DMS53 treated with DMSO at 0.1 percent for 48 hours (cell line): ENCODE data around the gene STARD3NL.

Experiments used
- DNase-seq: peaks from one replicate; lab custom pipeline; 2025; ENCODE audit not compliant: unreplicated experiment; lab: John Stamatoyannopoulos, UW

Gene STARD3NL

GRCh38 chr7:38182450-38182849, 4.4 kb downstream of the STARD3NL start:
- DNase-seq = no peak

DNA sequence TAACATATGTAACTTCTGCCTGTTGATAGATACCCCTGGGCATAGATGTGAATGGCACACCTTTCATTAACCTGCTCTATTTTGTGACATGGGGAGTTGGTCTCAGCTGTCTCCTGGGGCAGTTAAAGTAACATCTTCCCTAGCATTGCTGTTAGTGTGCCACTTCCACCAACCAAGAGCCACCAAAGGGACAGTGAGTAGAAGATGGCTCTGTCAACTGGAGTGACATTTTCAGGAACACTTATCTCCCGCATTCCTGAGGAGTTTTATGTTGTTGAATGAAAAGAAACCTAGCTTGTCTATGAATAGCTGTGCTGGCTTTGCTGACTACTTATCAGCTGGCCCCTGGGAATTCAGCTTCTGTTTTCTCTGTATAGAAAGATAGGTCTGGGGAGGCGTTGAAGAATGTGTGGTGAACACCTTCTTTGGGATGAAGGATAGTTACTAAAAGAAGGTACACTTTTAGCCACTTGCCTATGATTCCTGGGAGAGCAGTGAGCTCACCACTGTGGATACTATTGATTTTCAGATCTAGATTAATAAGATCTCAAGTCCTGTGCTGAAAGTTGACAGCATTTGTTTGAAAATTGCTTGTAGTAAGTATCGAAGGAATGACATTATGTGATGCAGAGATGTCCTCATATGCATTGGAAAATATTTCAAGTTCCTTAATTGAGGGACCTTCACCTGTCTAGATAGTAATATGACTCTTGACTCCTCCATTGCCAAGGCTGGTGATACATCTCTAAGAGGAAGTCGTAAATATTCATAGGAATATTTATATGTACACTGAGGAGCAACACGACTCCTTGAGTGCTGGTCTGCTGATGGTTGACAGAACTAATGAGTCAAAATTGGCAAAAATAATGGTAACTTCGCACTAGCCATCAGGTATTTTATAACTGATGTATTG, 7.6 kb downstream of the STARD3NL start:
- no peak for DNase-seq

DNA sequence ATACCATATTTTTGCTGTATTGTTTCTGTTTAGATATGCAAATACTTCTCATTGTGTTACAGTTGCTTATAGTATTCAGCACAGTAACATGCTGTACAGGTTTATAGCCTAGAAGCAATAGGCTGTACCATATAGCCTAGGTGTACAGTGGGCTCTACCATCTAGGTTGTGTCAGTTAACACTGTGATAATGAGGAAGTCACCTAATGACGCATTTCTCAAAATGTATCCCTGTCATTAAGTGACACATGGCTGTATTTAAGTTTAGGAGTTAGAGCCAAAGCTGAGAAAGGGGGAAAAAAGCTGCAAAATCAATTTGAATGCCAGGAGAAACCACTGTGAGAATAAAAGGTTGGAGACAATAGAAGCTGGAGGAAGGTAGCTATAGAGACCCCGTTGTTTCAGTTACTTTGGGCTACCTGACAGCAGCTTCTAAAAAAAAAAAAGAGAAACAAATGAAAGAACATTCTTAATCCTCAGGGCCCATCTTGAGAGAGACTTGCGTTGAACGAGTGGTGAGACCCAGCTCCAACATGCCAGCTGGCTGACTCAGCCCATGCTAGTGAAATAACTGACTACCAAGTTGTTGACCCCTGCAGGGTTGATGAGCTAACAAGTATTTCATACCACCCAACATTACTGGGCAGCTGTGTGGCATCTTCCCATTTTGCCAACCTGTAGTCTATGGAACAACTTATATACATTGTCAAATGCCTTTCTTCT, 8.7 kb downstream of the STARD3NL start:
- no peak for DNase-seq

DNA sequence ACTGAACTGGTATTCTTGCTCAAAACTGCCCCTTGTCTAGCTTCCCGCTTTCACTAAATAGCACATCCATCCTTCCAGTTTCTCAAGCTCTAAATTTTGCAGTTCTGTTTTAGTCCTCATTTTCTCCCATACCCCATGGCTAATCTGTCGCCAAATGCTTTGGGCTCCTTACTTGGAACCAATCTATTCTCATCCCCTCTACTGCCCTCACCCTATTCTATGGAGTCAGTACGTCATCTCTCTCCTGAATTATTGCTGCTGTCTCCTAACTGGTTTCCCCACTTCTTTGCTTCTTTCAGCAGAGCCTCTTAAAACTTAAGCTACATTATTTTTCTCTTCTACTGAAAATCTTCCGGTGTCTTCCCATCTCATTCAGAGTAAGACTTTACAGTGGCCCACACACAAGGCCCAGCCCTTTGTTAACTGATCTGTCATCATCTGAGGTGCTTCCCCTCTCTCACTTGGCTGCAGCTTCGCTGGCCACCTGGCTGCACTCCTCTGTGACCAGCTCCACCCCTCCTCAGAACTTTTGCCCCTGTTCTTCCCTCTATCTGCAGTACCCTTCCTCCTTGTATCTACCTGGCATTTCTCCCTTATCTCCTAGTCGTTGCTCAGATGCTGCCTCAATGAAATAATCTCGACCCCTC, 9.9 kb downstream of the STARD3NL start:
- no peak for DNase-seq

GRCh38 chr7:38189231-38189938, 11.3 kb downstream of the STARD3NL start:
- no peak for DNase-seq

DNA sequence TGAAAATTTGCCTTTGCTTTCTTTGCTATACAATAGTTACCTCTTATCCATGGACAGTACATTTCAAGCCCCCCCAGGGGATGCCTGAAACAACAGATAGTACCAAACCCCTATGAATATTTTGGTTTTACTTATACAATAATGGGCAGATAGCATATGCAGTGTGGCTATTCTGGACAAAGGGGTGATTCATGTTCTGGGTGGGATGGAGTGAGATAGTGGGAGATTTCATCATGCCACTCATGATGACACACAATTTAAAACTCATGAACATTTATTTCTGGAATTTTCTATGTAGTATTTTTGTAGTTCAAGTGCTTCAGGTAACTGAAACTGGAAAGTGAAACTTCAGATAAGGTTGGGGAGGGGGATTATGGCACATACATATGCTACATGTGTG, 12.0 kb downstream of the STARD3NL start:
- no peak for DNase-seq

DNA sequence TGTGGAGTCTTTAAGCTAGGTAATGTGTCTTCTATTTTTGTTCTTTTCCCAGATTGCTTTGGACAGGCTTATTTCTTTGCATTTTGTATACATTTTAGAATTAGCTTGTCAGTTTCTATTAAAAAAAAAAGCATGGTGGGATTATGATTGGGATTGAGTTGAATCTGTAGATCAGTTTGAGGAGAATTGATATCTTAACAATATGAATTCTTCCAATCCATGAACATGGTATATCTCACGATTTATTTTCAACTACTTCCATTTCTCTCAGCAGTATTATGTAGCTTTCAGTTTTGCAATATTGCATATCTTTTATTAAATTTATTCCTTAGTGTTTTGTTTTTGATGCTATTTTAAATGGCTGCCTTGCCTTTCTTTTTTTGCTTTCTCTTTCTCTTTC, 13.7 kb downstream of the STARD3NL start:
- no peak for DNase-seq

GRCh38 chr7:38192327-38192726, 14.3 kb downstream of the STARD3NL start:
- no peak for DNase-seq

GRCh38 chr7:38195804-38196595, 18.0 kb downstream of the STARD3NL start:
- DNase-seq = no peak

DNA sequence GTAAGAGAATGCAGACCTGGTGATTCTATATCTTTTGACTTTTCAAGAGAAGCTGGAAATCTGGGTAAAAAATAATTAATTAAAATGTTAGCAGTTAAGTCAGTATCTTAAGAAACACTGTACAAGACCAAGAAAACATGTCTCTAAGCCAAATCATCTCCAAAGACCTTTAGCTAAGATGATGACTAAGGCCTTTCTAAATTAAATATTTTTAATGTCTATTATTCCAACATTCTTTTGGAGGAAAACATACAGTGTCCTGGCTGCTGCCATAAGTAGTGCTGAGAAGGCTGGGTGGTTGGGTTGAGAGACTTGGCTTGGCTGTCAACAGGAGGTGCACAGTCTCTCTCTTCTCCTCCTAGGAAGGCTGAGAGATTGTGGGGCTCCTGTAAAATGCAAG, 20.3 kb downstream of the STARD3NL start:
- no peak for DNase-seq

DNA sequence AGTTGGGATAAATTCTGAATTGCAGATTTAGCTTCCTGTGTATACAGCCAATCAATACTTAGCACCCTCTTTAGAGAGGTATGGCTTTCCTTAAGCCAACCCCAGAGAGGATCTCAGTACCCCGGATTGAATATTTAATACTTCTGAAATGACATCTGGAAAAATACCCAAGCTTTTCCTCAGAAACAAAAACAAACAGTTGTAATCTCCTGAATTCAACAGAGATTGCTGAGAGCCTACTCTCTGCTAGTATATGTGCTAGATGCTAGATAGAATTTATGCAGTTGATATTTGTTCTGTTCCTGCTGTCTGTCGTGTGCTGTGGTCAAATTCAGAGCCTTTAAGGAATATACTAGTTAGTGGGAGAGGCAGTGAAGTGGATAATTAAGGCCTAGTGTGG, 21.1 kb downstream of the STARD3NL start:
- DNase-seq = no peak

- no peak for DNase-seq
Observed at GRCh38 chr7:38199782-38200181, 21.7 kb downstream of the STARD3NL start.

GRCh38 chr7:38206071-38206470, 28.0 kb downstream of the STARD3NL start:
- DNase-seq = no peak

DNA sequence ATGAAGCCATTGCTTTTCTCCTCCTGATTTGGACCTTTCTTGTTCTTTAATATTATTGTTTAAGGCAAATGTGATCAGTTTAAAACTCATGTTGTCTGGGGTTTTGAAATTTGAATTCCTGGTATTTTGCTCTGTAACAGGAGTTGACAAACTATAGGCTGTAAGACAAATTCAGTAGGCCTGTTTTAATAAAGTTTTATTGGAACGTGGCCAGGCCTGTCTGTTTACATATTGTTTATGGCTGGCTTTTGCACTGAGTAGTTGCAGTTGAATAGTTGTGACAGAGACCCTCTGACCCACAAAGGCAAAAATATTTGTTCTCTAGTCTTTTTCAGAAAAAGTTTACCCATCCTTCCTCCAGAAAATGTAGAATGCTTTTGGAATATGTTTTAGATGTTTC, 29.8 kb downstream of the STARD3NL start:
- DNase-seq = no peak

- no peak for DNase-seq
Observed at GRCh38 chr7:38211486-38211885, 33.4 kb downstream of the STARD3NL start.

DNA sequence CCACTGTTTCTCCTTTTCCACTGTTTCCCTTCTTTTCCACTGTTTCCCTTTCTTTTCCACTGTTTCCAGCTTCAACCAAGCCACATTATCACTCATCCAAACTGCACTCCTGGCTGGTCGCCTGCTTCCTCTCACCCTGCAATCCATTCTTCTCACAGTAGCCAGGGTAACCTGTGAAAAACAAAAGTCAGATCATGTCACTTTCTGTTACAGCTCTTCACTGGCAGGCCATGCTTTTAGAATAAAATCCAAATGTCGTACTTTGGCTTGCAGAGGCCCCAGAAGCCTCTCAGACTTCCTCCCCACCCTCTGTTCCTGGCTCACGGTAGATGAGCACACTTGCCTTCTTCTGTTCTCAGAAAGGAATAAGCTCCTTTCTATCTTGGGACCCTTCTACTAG, 33.9 kb downstream of the STARD3NL start:
- no peak for DNase-seq

GRCh38 chr7:38215115-38215514, 37.1 kb downstream of the STARD3NL start:
- peak; percentile 58 for DNase-seq

GRCh38 chr7:38215735-38216670, 38.0 kb downstream of the STARD3NL start:
- peak; percentile 78 for DNase-seq

- no peak for DNase-seq
Observed at GRCh38 chr7:38217672-38218071, 39.6 kb downstream of the STARD3NL start.
